ACC112 (cell line): ENCODE results near the gene SLC35F5.
"Not testable (repeated sequence)": the region's sequence is repeated elsewhere in the genome, so short reads cannot be mapped to it uniquely, and the experiment has no call there.

Experiments
- H2AFZ ChIP-seq: fragments of 200-600 bp; sonication (generic); one replicate; pipeline ENCODE4 v1.6.0; 2017; ENCODE audit warnings: antibody characterized with exemption, low read length; ENCODE audit not compliant: unreplicated experiment
- H3K27ac ChIP-seq: fragments of 200-600 bp; sonication (generic); 2 replicates; pipeline ENCODE4 v1.5.1; 2014; ENCODE audit warnings: low read depth, mild to moderate bottlenecking, antibody characterized with exemption, low read length, moderate library complexity
- H3K27me3 ChIP-seq: fragments of 200-600 bp; sonication (generic); 2 replicates; pipeline ENCODE4 v1.6.1; 2014; ENCODE audit warnings: mild to moderate bottlenecking, antibody characterized with exemption, low read length, moderate library complexity, mixed read lengths; ENCODE audit not compliant: insufficient read depth
- H3K36me3 ChIP-seq: fragments of 200-600 bp; sonication (generic); 2 replicates; pipeline ENCODE4 v1.6.1; 2016; ENCODE audit warnings: mild to moderate bottlenecking, antibody characterized with exemption, low read length, moderate library complexity, mixed read lengths; ENCODE audit not compliant: insufficient read depth
- H3K4me1 ChIP-seq: fragments of 200-600 bp; sonication (generic); one replicate; pipeline ENCODE4 v1.6.1; 2016; ENCODE audit warnings: low read length, mixed read lengths; ENCODE audit not compliant: insufficient read depth, unreplicated experiment, control insufficient read depth
- H3K4me3 ChIP-seq: fragments of 200-600 bp; sonication (generic); 2 replicates; pipeline ENCODE4 v1.5.1; 2014; ENCODE audit warnings: mild to moderate bottlenecking, low read depth, low read length
- H3K79me2 ChIP-seq: fragments of 200-600 bp; sonication (generic); one replicate; pipeline ENCODE4 v1.6.0; 2016; ENCODE audit warnings: low read length; ENCODE audit not compliant: control insufficient read depth, unreplicated experiment, insufficient read depth

The SLC35F5 gene

DNA sequence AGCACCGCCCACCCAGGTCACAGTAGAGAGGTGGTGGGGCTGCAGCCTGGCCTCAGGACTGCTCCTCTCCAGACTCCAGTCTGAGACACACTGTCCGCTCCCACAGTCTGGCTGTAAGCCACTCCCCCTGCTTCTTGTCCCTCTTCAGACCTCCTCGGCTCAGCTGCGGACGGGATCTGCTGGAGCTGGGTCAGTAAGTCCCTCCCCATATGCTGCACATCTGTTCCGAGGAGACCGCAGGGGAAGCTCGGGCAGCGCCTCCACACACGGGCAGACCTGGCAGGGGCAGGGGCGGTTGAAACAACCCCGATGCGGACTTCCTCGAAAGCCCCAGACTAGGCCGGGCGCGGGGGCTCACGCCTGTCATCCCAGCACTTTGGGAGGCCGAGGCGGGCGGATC is 87.4 kb downstream of the SLC35F5 start:
- H3K4me1 ChIP-seq, H3K4me3 ChIP-seq, H3K27ac ChIP-seq, H3K36me3 ChIP-seq, H3K79me2 ChIP-seq, H2AFZ ChIP-seq: not testable (repeated sequence)
- H3K27me3 ChIP-seq = peaks cover 11% of the 10 kb centered on the region; the same call in 1 of the 2 replicates

DNA sequence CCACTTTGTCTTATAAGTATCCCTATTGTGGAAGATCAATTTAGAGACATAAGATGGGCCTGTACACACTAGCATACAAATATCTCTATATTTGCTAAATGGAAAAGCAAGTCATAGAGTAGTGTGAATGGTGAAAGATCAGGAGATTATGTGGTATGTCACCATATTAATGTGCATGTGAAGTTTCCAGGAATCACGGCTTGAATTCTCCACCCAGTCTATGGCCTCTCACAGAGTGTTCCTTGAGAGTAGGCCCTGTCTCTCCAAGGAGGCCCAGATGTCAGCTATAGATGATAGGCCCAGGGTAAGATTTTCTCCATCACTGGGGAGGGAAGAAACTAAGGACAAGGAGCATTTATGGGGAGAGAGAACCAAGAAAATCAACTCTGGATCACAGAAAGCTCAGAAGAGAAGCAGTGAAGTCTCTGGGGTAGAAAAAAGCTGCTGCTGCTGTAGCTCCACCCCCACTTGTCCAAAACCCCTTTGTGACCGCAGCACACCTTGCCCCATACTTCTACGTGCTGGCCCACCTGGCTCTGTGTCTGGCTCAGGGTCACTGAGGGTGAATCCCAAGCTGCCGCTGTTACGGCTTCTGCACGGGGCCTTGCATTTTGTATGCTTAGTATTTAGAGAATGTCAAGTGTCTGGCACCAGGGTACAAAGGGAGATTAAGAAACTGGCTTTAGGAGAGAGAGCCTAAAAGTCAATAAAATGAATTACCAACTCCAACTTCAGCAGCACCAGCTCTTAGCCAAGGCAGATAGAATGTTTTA is 91.5 kb downstream of the SLC35F5 start:
- not testable (repeated sequence) for H3K27ac ChIP-seq, H3K27me3 ChIP-seq, H3K4me3 ChIP-seq, H3K79me2 ChIP-seq, H3K36me3 ChIP-seq, H2AFZ ChIP-seq, H3K4me1 ChIP-seq

DNA sequence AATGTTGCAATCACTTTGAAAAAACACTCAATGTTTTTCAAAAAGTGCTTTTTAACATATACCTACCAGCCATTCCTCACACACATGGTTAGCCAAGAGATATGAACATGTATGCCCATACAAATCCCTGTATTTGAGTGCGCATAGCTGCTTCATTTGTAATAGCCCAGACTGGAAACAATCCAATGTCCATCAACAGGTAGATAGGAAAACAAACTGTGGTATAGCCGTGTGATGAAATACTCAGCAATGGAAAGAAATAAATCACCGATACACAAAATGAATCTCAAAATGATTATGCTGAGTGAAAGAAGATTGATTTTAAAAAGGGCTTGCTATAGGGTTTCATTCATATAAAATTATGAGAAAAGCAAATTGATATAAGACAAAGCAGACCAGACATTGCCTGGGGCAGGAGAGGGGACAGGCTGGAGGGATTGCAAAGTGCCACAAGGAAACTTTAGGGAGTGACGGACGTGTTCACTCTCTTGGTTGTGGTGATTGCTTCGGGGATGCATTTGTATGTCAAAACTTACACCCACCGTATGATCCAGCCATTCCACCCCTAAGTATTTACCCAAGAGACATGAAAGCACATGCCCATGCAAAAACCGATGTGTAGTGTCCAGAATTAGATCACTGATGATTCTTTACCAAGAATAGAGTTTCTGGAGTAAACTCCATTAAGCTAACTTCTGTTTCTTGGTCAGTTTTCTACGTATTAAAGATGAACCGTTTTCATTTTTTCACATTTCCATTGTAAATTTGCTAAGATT is 93.0 kb downstream of the SLC35F5 start:
- H3K27ac ChIP-seq, H3K27me3 ChIP-seq, H2AFZ ChIP-seq, H3K79me2 ChIP-seq, H3K4me3 ChIP-seq, H3K36me3 ChIP-seq, H3K4me1 ChIP-seq: not testable (repeated sequence)
